Measurements from ENCODE around the gene SHROOM4. TPM values are rescaled to one million over a fixed set of nuclear protein-coding genes. Genes with fewer than 3 reads are reported as not detected.

The SHROOM4 gene
- total RNA-seq, 1 donor from 2014 or later: 15.4 TPM

DNA sequence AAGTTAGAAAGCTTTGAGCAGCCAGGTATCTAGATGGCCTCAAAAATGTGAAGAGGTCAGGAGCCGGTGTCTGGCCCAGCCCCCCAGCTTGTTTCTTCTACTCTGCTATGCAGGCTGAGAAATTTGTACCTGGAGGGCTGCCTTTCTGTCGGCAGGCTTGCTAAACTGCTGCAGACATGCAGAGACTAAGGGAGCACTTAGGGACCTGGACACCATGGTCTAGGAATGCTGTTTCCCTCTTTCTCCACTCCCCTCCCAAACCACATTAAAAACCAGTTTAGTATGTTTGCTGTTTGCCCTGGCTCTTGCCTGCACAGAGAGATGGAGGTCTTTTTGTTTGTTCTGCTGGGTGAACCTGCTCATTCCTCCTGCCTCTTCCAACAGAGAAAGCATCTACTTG lies 186.3 kb downstream of the SHROOM4 start:
- Mint-ChIP-seq H3K4me3 (no peak overlapping the region), H3K27me3 (ENCODE audit: low read depth) (no peaks in the 10 kb centered on the region), H3K9me3 (peaks cover 19% of the 10 kb centered on the region), H3K27ac (no peak overlapping the region), H3K4me1 (peaks cover 8% of the 10 kb centered on the region), H3K36me3 (peaks cover 4% of the 10 kb centered on the region)
- DNase-seq (ENCODE audit: low spot score in 2 of 2, unreplicated experiment in 2 of 2): no peak
- TF ChIP-seq, protein P1, sequence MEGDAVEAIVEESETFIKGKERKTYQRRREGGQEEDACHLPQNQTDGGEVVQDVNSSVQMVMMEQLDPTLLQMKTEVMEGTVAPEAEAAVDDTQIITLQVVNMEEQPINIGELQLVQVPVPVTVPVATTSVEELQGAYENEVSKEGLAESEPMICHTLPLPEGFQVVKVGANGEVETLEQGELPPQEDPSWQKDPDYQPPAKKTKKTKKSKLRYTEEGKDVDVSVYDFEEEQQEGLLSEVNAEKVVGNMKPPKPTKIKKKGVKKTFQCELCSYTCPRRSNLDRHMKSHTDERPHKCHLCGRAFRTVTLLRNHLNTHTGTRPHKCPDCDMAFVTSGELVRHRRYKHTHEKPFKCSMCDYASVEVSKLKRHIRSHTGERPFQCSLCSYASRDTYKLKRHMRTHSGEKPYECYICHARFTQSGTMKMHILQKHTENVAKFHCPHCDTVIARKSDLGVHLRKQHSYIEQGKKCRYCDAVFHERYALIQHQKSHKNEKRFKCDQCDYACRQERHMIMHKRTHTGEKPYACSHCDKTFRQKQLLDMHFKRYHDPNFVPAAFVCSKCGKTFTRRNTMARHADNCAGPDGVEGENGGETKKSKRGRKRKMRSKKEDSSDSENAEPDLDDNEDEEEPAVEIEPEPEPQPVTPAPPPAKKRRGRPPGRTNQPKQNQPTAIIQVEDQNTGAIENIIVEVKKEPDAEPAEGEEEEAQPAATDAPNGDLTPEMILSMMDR (IDR thresholded peaks at IDR 0.05; ENCODE audit: unreplicated experiment): no peak

DNA sequence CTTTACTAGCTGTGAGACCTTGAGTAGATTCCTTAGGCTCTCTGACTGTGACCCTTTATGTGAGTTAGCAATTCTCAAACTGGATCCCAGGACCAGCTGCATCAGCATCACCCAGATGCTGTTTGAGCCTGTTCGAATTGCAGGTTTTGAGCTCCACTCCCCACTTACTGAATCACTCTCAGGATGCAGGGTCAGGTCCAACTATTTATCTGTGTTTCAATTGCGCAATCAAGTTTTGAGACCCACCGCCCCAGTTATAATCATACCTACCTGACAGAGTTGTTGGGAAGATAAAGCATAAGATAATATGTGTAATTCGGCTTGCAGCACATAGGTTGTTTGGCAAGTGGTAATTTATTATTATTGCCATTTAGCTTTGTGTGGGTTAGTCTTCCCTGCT lies 187.6 kb downstream of the SHROOM4 start:
- Mint-ChIP-seq H3K27ac (no peak overlapping the region), H3K9me3 (peaks cover 28% of the 10 kb centered on the region), H3K4me3 (no peak overlapping the region), H3K36me3 (peaks cover 14% of the 10 kb centered on the region), H3K4me1 (peaks cover 8% of the 10 kb centered on the region), H3K27me3 (ENCODE audit: low read depth) (no peaks in the 10 kb centered on the region)
- DNase-seq (ENCODE audit: low spot score in 2 of 2, unreplicated experiment in 2 of 2): no peak
- TF ChIP-seq, protein P1 (IDR thresholded peaks at IDR 0.05; ENCODE audit: unreplicated experiment): no peak

DNA sequence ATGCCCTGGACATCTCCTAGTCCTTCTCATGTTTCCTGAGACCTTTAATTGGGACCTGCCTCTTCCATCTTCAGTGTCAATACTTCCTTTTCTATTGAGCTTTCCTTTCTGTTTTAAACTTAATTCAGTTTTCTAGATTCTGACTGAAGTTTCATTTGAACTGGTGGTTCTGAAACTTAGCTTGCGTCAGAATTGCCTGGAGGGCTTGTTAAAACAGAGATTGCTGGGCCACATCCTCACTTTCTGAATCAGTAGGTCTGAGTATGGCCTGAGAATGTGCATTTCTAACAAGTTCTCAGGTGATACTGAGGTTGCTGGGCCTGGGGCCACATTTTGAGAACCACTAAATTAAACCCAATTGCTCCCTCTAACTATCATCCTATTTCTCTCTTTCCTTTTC lies 191.2 kb downstream of the SHROOM4 start:
- TF ChIP-seq, protein P1 (IDR thresholded peaks at IDR 0.05; ENCODE audit: unreplicated experiment): no peak
- no peak overlapping the region for H3K27ac Mint-ChIP-seq
- DNase-seq (ENCODE audit: low spot score in 2 of 2, unreplicated experiment in 2 of 2): no peak
- no peak overlapping the region for H3K4me3 Mint-ChIP-seq
- no peaks in the 10 kb centered on the region for H3K27me3 Mint-ChIP-seq (ENCODE audit: low read depth)
- H3K9me3 Mint-ChIP-seq: peaks cover 32% of the 10 kb centered on the region
- H3K4me1 Mint-ChIP-seq: peaks cover 2% of the 10 kb centered on the region
- peaks cover 15% of the 10 kb centered on the region for H3K36me3 Mint-ChIP-seq

DNA sequence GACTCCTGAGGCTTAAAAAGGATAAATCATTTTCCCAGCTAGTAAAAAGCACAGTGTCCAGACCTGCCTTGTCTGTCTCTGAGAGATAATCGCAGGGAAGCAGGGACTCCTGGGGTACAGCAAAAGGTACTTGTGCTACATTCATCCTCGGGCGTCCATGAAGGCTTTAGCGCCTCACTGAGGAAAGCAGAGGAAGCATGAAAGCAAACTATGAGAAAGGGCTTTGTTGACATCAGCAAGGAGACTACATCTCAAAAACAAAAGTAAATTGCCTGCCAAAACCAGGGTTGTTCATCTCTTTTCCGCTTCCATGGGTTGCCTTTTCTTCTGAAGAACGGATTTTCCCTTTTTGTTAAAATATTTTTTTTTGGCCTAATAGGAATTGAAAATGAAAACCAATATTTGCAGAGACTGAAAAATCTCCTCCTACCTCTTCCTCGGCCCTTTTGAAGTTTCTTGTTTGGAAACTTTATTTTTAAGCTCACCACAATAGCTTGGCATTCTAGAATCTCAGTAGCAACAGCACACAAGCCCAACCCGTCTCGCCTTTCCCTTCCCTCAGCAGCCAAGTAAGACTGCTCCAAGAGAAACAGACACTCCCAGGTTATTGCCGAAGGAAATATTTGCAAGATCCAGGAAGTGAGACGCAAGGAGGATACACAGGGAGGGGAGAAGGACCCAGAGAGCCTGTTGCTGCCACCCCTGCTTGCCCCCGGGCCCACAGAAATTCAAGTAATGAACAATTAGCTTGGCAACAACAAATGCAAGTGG lies 195.0 kb downstream of the SHROOM4 start:
- Mint-ChIP-seq H3K27me3 (ENCODE audit: low read depth) (no peaks in the 10 kb centered on the region), H3K36me3 (peaks cover 10% of the 10 kb centered on the region), H3K27ac (no peak overlapping the region), H3K9me3 (peaks cover 31% of the 10 kb centered on the region), H3K4me3 (no peak overlapping the region), H3K4me1 (peaks cover 2% of the 10 kb centered on the region)
- no peak for DNase-seq (ENCODE audit: low spot score in 2 of 2, unreplicated experiment in 2 of 2)
- TF ChIP-seq, protein P1 (IDR thresholded peaks at IDR 0.05; ENCODE audit: unreplicated experiment): no peak

DNA sequence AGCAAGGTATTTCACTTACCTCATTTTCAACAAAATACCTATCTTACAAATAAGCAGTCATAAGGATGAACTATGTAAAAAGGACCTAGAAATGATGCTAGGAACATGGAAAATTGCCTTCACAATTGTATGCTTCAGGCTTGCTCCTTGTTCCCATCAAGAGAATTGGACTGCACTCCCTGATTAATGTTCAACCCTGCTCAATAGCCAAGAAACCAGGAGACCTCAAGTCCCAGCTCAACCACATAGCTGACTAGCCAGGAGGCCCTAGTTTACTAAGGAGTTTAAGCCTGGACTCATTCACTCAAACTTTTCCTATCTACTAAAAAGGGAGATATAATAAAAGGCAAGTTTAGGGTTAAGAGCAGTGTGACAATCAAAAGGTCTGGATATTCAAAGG lies 196.8 kb downstream of the SHROOM4 start:
- H3K27ac Mint-ChIP-seq: no peak overlapping the region
- no peaks in the 10 kb centered on the region for H3K27me3 Mint-ChIP-seq (ENCODE audit: low read depth)
- no peak for DNase-seq (ENCODE audit: low spot score in 2 of 2, unreplicated experiment in 2 of 2)
- peaks cover 2% of the 10 kb centered on the region for H3K4me1 Mint-ChIP-seq
- H3K4me3 Mint-ChIP-seq: no peak overlapping the region
- H3K36me3 Mint-ChIP-seq: peaks cover 8% of the 10 kb centered on the region
- TF ChIP-seq, protein P1 (IDR thresholded peaks at IDR 0.05; ENCODE audit: unreplicated experiment): no peak
- H3K9me3 Mint-ChIP-seq: peaks cover 31% of the 10 kb centered on the region

Data from mesothelial cell of epicardium (in vitro differentiated cells).